Stimulated activated CD4-positive, alpha-beta T cell treated with anti-CD3 and anti-CD28 coated beads, Interleukin-2, amount 100 ng/mL, for 4 hours (primary cell): ENCODE data around the gene PRSS1.
"Not testable (repeated sequence)": the region's sequence is repeated elsewhere in the genome, so short reads cannot be mapped to it uniquely, and the experiment has no call there.

Experiments
- DNase-seq: peaks from one replicate; pipeline ENCODE4 v3.0.0-alpha.2; 2020; ENCODE audit warnings: low read depth

Gene PRSS1

GRCh38 chr7:142748410-142748809, 862 bp upstream of the PRSS1 start:
- not testable (repeated sequence) for DNase-seq

- DNase-seq, result no peak
These were observed 1.2 kb downstream of the PRSS1 start for GRCh38 chr7:142750321-142750938.

- not testable (repeated sequence) for DNase-seq
These were observed 2.4 kb downstream of the PRSS1 start for GRCh38 chr7:142751526-142752175.

- no peak for DNase-seq
These were observed 3.3 kb downstream of the PRSS1 start for GRCh38 chr7:142752376-142753225.

- DNase-seq, result no peak
These were observed 4.1 kb downstream of the PRSS1 start for GRCh38 chr7:142753366-142753765.

- not testable (repeated sequence) for DNase-seq
These were observed 4.7 kb downstream of the PRSS1 start for GRCh38 chr7:142753925-142754491.

- DNase-seq, result no peak
These were observed 5.7 kb downstream of the PRSS1 start for GRCh38 chr7:142754681-142755575.

- DNase-seq, result not testable (repeated sequence)
These were observed 9.0 kb downstream of the PRSS1 start for GRCh38 chr7:142758312-142758711.

- no peak for DNase-seq
These were observed 10.2 kb downstream of the PRSS1 start for GRCh38 chr7:142759433-142759832.

- no peak for DNase-seq
These were observed 10.9 kb downstream of the PRSS1 start for GRCh38 chr7:142760071-142760642.

GRCh38 chr7:142761606-142762005, 12.3 kb downstream of the PRSS1 start:
- not testable (repeated sequence) for DNase-seq

- no peak for DNase-seq
These were observed 12.8 kb downstream of the PRSS1 start for GRCh38 chr7:142762104-142762503.

- no peak for DNase-seq
These were observed 18.2 kb downstream of the PRSS1 start for GRCh38 chr7:142767451-142767850.

GRCh38 chr7:142767861-142768260, 18.6 kb downstream of the PRSS1 start:
- DNase-seq, result no peak

- not testable (repeated sequence) for DNase-seq
These were observed 19.6 kb downstream of the PRSS1 start for GRCh38 chr7:142768885-142769284.

- no peak for DNase-seq
These were observed 21.5 kb downstream of the PRSS1 start, which contains the start of gene PRSS2 for GRCh38 chr7:142770661-142771352. Gene PRSS2, plus strand, starts transcription at chr7:142770970. Its CDS starts 13 bp downstream, at chr7:142770983.

- no peak for DNase-seq
These were observed 22.1 kb downstream of the PRSS1 start for GRCh38 chr7:142771353-142771723.

GRCh38 chr7:142772051-142772450, 22.8 kb downstream of the PRSS1 start:
- no peak for DNase-seq

- no peak for DNase-seq
These were observed 23.4 kb downstream of the PRSS1 start for GRCh38 chr7:142772673-142773072.

GRCh38 chr7:142773230-142773629, 24.0 kb downstream of the PRSS1 start:
- no peak for DNase-seq
